GM12864 (cell line): ENCODE data around the gene OPTN.

Experiments
- DNase-seq: peaks from one replicate; pipeline ENCODE4 v3.0.0-alpha.2; 2011; ENCODE audit warnings: low read depth
- H3K4me3 ChIP-seq: 2 replicates; pipeline ENCODE4 v1.5.1; 2011; ENCODE audit warnings: mild to moderate bottlenecking, low read depth, low read length, control low read depth
- TF ChIP-seq, protein P1 (sequence below): IDR thresholded peaks from 2 replicates; pipeline ENCODE4 v1.5.1; 2011; ENCODE audit warnings: low read depth, mild to moderate bottlenecking, moderate library complexity, low read length, control low read depth, inconsistent platforms; ENCODE audit errors: missing control alignments

Gene OPTN

DNA sequence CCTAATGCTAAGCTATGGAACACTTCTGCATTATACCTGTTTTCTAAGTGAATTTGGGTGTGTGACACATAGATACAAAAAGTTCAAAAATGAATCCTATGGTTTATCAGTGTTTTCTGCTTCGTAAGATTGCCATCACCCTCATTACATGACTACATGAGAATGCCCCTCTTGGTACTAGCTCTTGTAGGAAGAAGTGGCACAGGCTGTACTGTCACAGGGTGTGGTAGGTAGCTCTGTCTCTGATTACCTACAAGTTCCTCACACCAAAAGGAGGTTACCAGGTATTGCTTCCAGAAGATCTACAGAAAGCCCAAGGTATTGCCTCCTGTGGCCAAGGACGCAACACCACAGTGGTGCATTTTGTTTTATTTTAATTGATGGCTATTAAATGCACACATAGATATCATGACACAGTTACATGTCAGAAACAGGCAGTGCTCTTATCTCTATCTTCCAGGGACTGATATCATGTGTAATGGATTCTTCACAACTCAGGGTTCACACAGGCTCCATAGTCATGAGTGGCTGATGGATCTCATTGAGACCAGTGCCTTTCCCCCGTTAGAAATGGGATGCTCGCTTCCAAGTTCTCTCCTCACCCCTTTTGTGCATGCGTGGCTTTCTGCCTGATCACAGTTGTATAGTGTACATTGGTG lies 6.6 kb downstream of the OPTN start:
- H3K4me3 ChIP-seq = no peak overlapping the region
- TF ChIP-seq, protein P1, sequence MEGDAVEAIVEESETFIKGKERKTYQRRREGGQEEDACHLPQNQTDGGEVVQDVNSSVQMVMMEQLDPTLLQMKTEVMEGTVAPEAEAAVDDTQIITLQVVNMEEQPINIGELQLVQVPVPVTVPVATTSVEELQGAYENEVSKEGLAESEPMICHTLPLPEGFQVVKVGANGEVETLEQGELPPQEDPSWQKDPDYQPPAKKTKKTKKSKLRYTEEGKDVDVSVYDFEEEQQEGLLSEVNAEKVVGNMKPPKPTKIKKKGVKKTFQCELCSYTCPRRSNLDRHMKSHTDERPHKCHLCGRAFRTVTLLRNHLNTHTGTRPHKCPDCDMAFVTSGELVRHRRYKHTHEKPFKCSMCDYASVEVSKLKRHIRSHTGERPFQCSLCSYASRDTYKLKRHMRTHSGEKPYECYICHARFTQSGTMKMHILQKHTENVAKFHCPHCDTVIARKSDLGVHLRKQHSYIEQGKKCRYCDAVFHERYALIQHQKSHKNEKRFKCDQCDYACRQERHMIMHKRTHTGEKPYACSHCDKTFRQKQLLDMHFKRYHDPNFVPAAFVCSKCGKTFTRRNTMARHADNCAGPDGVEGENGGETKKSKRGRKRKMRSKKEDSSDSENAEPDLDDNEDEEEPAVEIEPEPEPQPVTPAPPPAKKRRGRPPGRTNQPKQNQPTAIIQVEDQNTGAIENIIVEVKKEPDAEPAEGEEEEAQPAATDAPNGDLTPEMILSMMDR = no peak

DNA sequence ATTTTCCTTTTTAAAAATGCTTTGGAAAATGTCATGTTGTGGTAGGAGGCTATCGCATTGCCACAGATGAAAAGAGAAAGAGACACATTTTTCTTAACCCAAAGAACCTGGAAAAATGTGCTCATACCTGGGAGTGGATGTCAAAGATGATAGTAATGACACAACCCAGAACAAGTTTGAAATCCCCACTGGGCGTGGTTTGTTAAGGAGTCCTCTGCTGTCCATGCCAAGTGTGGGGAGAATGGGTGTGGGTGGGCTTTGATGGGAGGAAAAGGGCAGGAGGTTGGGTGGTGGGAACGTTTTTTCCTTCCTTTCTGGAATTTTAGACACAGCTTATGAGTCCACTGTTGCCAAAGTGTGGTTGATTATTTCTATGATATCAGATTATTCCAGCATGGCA lies 10.9 kb downstream of the OPTN start:
- no peak overlapping the region for H3K4me3 ChIP-seq
- TF ChIP-seq, protein P1 = no peak
- DNase-seq = no peak

More for the DNA sequence above, 6.6 kb downstream of the OPTN start:
- no peak for DNase-seq

DNA sequence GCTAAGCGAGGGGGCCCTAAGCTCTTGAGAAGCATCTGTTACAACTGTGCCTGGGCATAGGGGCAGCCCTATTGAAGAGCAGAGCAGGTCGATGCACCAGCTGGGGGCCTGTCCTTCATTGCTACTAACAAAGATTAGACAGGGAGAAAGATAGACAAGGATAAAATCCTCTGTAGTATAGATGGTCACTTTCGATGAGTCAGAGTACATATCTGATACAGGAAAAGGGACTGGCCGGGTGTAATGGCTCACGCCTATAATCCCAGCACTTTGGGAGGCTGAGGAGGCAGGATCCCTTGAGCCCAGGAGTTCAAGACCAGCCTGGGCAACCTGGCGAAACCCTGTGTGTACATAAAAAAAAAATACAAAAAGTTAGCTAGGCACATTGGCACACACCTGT lies 13.6 kb downstream of the OPTN start:
- no peak for DNase-seq
- no peak overlapping the region for H3K4me3 ChIP-seq
- TF ChIP-seq, protein P1 = no peak

DNA sequence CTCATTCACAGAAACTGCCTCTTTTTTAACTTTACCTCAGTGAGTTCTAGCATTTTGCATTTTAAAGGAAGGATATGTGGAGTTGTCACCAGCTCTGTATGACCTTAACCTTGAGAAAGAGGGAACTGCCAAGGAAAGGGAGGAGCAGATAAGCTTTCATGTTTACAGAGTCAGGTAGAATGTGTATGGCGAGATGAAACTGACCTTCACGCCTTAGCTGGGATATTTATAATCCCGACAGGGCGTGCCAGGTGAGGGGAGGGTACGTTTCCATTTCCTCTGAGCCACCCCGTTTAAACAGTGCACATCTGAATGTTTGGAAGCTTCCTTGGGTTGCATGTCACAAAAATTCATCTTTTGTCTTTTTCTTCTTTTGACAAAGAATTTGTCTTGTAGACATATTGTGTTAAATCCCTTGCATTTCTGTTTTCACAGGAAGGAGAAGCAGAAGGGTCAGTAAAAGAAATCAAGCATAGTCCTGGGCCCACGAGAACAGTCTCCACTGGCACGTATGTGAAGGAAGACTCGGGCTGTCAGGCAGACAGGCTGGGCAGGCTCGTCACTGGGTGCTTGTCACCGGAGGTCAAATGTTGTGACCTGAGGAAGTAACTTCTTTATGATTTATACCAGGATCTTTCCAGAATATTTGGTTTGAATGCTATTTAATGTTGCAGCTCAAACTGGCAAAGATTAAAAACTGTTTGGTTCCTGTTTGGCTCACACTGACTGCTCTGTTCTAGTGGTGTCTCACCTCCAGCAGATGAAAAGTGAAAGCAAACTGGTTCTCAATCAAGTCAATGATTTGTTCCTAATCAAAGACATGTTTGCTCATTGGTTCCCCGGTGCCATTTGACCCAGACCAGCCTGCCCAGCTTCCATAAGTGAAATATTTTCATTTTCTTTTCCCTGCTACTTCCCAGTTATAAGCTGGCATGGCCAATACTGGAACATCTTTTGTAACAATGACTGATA lies 16.2 kb downstream of the OPTN start:
- TF ChIP-seq, protein P1 = no peak
- DNase-seq = no peak
- peak overlapping the region; percentile 41 for H3K4me3 ChIP-seq

DNA sequence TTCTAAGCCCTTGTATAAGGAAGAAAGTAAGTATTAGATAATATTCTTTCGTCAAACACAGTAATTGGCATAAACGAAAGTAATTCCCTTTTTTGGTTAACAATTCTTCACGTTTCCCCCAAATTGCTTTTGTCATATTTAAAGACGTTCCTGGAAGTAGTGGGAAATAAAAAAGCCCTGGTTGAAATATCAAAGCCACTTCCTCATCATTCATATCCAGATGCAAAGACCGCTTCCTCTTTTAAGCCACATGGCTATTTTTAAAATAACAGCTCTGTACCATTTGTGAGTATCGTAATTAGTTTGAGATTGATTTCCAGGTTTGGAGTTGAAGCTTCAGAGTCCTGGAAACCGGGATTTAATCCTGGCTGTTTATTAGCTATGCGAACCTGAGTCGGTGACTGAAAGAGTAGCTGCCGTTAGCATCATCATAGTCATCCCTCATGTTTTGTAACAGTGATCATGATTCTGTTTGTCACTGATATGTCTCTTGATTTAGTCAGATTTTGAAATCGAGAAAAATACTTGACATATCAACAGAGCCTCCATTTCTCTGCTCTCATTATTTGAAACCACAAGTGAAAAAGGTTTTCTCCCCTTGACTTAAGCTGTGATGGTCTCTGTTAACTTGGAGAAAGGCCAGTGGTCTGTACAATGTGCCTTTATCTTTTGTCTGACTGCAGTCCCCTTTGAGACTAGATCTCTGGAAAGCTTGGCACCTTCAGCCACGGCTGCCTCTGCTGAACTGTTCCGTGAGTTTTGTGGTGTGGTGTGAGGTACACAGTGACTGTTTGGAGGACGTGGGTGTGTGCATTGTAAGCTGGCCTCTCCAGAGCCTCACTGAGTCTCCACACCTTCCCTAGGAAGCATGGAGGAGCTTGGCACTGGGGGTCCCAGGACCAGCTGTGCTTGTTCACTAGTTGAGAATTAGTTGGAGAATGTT lies 18.1 kb downstream of the OPTN start:
- H3K4me3 ChIP-seq = no peak overlapping the region
- TF ChIP-seq, protein P1 = no peak

DNA sequence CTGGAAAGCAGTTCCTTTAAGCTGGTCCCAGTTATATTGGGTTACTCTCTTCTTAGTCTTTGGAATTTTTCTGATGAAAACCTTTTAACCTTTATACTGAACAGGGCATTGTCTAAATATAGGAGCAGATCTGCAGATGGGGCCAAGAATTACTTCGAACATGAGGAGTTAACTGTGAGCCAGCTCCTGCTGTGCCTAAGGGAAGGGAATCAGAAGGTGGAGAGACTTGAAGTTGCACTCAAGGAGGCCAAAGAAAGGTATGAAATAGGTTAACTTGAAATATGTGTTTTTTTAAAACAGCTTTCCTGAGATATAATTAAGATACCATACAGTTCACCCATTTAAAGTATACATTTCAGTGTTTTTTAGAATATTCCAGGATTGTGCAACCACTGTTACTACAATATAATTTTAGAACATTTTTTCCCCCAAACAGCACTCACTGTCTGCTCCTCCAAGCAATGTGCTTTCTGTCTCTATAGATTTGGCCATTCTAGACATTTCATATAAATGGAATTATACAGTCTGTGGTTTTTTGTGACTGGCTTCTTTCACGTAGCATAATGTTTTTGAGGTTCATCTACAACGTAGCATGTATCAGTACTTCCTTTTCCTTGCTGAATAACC lies 18.9 kb downstream of the OPTN start:
- H3K4me3 ChIP-seq = no peak overlapping the region
- TF ChIP-seq, protein P1 = no peak
- no peak for DNase-seq

More for the DNA sequence above, 18.1 kb downstream of the OPTN start:
- no peak for DNase-seq
